D721Med (cell line): ENCODE results near the gene CTSZ.
"Not testable (repeated sequence)": the region's sequence is repeated elsewhere in the genome, so short reads cannot be mapped to it uniquely, and the experiment has no call there.

Experiments used
- DNase-seq: peaks from one replicate; pipeline ENCODE4 v3.0.0; 2011; ENCODE audit warnings: low spot score; ENCODE audit not compliant: insufficient read length
- FAIRE-seq: peaks from 2 replicates; lab custom pipeline; 2011; peaks lifted over from hg19 to GRCh38; lab: Jason Lieb, UNC
- TF ChIP-seq, protein P1 (sequence below): IDR thresholded peaks from 2 replicates; pipeline ENCODE4 v1.5.1; 2012; ENCODE audit warnings: mild to moderate bottlenecking, control low read depth; ENCODE audit not compliant: insufficient read depth; ENCODE audit errors: missing control alignments

CTSZ gene

GRCh38 chr20:59013959-59014608, 7.0 kb upstream of the CTSZ start:
- TF ChIP-seq, protein P1, sequence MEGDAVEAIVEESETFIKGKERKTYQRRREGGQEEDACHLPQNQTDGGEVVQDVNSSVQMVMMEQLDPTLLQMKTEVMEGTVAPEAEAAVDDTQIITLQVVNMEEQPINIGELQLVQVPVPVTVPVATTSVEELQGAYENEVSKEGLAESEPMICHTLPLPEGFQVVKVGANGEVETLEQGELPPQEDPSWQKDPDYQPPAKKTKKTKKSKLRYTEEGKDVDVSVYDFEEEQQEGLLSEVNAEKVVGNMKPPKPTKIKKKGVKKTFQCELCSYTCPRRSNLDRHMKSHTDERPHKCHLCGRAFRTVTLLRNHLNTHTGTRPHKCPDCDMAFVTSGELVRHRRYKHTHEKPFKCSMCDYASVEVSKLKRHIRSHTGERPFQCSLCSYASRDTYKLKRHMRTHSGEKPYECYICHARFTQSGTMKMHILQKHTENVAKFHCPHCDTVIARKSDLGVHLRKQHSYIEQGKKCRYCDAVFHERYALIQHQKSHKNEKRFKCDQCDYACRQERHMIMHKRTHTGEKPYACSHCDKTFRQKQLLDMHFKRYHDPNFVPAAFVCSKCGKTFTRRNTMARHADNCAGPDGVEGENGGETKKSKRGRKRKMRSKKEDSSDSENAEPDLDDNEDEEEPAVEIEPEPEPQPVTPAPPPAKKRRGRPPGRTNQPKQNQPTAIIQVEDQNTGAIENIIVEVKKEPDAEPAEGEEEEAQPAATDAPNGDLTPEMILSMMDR: no peak
- DNase-seq (no peak), FAIRE-seq (no peak)

DNA sequence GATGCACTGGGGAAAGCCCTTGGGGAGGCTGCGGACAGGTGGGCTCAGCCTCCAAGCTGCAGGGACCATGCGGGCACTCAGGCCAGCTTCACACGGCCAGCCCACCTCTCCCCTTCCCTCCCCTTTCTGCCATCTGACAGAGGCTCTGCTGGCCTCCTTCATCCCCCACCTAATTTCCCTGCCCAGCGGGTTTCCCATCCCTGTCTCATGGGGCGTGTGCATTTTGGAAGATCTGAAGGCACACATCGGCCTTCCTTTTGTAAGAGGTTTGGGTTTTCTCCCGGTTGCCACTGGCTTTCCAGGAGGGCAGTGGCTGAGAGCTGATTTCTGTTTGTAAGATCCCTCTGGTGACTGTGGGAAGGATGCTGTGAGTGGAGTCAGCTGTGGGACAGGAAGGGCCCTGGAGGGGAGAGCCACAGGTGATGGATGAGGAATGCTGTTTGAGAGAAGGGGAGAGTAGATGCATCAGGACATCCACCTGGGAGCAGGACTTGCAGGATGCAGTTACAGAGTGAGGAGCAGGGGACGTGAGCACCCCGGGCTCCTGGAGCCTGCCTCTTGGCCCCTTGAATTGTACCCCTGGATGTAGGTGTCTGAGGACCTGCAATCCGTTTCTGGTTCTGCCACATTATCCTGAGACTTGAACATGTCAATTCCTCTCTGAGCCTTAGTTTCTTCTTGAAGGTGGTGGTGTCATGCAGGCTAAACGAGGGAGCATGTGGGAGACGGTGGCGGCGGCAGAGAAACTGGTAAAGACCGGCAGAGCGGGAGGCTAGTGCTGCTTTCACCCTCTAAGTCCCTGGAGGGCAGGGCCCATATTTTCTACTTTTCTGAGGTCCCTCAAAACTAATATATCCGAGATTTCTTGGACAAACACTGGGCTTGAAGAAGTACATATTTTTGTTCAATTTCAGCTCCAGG, 6.2 kb upstream of the CTSZ start:
- DNase-seq (no peak), FAIRE-seq (no peak)
- TF ChIP-seq, protein P1: no peak

GRCh38 chr20:59011874-59012157, 4.8 kb upstream of the CTSZ start:
- not testable (repeated sequence) for FAIRE-seq, DNase-seq

- TF ChIP-seq, protein P1: no peak
- no peak for DNase-seq
- no peak for FAIRE-seq
These were observed 4.2 kb upstream of the CTSZ start for GRCh38 chr20:59010995-59011873.

DNA sequence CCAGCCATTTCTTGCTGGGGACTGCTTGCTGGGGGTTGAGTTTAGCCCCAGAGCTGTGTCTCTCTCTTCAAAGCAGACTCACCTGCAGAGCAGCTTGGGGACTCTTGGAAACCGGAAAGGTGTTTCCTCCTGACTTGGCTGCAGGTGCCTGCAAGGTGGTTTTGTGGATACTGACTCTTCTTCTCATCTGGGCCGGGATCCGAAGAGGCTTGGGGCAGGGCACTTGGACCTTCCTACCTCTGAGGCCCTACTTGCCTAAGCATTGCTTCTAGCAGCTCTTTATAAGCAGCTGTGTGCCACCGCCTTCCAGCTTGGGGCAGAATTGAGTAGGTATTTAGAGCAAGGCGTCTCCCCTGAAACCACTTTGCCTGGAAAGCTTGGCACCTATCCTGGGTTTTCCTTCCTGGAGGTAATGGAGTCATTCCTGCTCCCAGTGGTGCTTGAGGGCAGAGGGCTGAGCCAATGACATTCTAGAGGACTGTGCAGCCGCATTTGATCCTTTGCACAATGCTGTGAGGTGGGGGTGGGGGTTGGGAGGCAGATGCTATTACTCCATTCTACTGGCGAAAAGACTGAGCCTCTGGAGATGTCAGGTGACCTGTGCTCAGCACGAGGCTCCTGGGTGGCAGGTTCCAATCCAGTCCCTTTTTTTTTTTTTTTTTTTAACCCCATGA, 3.4 kb upstream of the CTSZ start:
- TF ChIP-seq, protein P1: no peak
- no peak for DNase-seq
- no peak for FAIRE-seq

GRCh38 chr20:59008715-59009336, 1.8 kb upstream of the CTSZ start:
- DNase-seq (no peak), FAIRE-seq (no peak)
- TF ChIP-seq, protein P1: no peak
